Psoas muscle (tissue), 8 donors: Measurements from ENCODE around the gene SVOPL. TPM values are rescaled to one million over a fixed set of nuclear protein-coding genes. Genes with fewer than 3 reads are reported as not detected.

Experiments used
- ATAC-seq, 4 donors: fragments of 200-7000 bp; cut with Tn5 transposase; one replicate each; pipeline ENCODE4 v1.9.1; 2020; ENCODE audit warnings: moderate library complexity in 3 of 4, mild to moderate bottlenecking in 2 of 4
- DNase-seq, 2 donors: peaks; one replicate each; pipeline ENCODE4 v3.0.0-alpha.2; 2020
- H3K27ac ChIP-seq: fragments of 200-600 bp; one replicate; pipeline ENCODE4 v1.8.0; 2022
- H3K27me3 ChIP-seq, 3 donors: fragments of 200-600 bp in 1 of 3; one replicate each; pipeline versions ENCODE4 v1.6.1 to v1.8.0; 2013 to 2022; ENCODE audit warnings: low read length in 2 of 3, mild to moderate bottlenecking in 2 of 3, moderate library complexity in 1 of 3; ENCODE audit not compliant: insufficient read depth in 3 of 3
- H3K36me3 ChIP-seq, 2 donors: fragments of 200-600 bp in 1 of 2; one replicate each; pipeline versions ENCODE4 v1.6.1 to v1.8.0; 2013 to 2022; ENCODE audit warnings: low read depth in 1 of 2, mild to moderate bottlenecking in 1 of 2, moderate library complexity in 1 of 2; ENCODE audit not compliant: insufficient read depth in 1 of 2
- H3K4me1 ChIP-seq: fragments of 200-600 bp; one replicate; pipeline ENCODE4 v1.8.0; 2022
- H3K4me3 ChIP-seq: fragments of 200-600 bp; one replicate; pipeline ENCODE4 v1.8.0; 2022; ENCODE audit warnings: mild to moderate bottlenecking
- H3K9me3 ChIP-seq: fragments of 200-600 bp; one replicate; pipeline ENCODE4 v1.8.0; 2022
- WGBS, 3 donors: extraction: QIAGEN DNeasy Blood & Tissue Kit; methylation state at CpG; one replicate each; pipeline versions ENCODE4 v1.1.6 to v1.1.7; 2013; 5-methylcytosine and 5-hydroxymethylcytosine counted together
- intact Hi-C, 2 donors: fragments of 100-400 bp; cut with DNase I; formaldehyde crosslinking; loops; one replicate each; pipeline versions ENCODE4 v1.11.0 to v1.14.2; 2022
- polyA plus RNA-seq, 3 donors: library from polyadenylated mRNA; stranded (reverse); fragments of 200-250 nt; gene quantifications; one replicate each; pipeline ENCODE4 v1.2.3, GENCODE V29; 2013
- total RNA-seq, 4 donors: library from RNA; stranded (reverse); fragmentation: NEBNext Ultra II Directional in 2 of 4; extraction: Animal tissue kit (Norgen Biotek cat#: 25700) in 2 of 4; gene quantifications; one replicate each; pipeline versions ENCODE4 v1.2.1 to v1.2.4, GENCODE V29; 2021 to 2023
- TF ChIP-seq, protein P1 (sequence below): fragments of 200-600 bp; IDR thresholded peaks from one replicate; pipeline ENCODE4 v1.8.0; 2022; ENCODE audit warnings: antibody characterized with exemption
- donor health status: healthy with polysubstance abuse.
- donor health status: DM: no; HTN: no; CAD: no; lungs with moderate emphysema.
- donor health status: Bipolar disorder and iron deficiency.
- donor health status: healthy.
- donor health status: DM: yes; HTN: yes; CAD: no.
- donor health status: DM: no; HTN: no; CAD: no.
- donor health status: DM: no; HTN: no; CAD: no.
- donor health status: DM: yes; HTN: yes; CAD: no.

The SVOPL gene
- total and polyA plus RNA-seq, 7 donors, result 0.01 TPM; not detected in 6

DNA sequence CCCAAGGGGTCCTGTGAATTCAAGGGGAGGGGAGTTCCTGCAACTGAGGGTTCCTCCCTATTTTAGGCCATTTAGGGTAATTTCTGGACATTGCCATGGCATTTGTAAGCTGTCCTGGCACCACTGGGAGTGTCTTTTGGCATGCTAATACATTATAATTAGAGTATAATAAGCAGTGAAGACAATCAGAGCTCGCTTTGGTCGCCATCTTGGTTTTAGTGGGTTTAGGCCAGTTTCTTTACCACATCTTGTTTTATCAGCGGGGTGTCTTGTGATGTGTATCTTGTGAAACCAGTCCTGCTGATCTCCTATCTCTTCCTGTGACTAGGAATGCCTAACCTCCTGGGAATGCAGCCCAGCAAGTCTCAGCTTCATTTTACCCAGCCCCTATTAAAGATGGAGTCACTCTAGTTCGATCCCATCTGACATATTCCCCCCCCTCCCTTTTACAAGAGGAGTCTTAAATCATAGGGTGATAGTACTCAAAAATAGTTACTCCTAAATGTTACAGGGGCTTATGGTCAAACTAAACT lies 43.2 kb downstream of the SVOPL start:
- no peak for DNase-seq
- H3K36me3 ChIP-seq, result no peaks in the 10 kb centered on the region
- H3K9me3 ChIP-seq, result no peaks in the 10 kb centered on the region
- intact Hi-C loops, result no loop called here
- ATAC-seq, result no peak
- H3K27me3 ChIP-seq, result peaks cover 0 to 5% (median 0%) of the 10 kb centered on the region in 3 donors
- no peaks in the 10 kb centered on the region for H3K4me1 ChIP-seq
- H3K4me3 ChIP-seq, result no peak overlapping the region
- TF ChIP-seq, protein P1, sequence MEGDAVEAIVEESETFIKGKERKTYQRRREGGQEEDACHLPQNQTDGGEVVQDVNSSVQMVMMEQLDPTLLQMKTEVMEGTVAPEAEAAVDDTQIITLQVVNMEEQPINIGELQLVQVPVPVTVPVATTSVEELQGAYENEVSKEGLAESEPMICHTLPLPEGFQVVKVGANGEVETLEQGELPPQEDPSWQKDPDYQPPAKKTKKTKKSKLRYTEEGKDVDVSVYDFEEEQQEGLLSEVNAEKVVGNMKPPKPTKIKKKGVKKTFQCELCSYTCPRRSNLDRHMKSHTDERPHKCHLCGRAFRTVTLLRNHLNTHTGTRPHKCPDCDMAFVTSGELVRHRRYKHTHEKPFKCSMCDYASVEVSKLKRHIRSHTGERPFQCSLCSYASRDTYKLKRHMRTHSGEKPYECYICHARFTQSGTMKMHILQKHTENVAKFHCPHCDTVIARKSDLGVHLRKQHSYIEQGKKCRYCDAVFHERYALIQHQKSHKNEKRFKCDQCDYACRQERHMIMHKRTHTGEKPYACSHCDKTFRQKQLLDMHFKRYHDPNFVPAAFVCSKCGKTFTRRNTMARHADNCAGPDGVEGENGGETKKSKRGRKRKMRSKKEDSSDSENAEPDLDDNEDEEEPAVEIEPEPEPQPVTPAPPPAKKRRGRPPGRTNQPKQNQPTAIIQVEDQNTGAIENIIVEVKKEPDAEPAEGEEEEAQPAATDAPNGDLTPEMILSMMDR, result no peak
- no peak overlapping the region for H3K27ac ChIP-seq
- WGBS, 3 donors, result 78 to 92% (median 88%) methylated on average over 4 of the region's 4 CpGs

GRCh38 chr7:138656952-138657351 lies 44.2 kb downstream of the SVOPL start:
- intact Hi-C loops, result no loop called here
- no peaks in the 10 kb centered on the region for H3K4me1 ChIP-seq
- DNase-seq (no peak), ATAC-seq (no peak)
- no peaks in the 10 kb centered on the region for H3K36me3 ChIP-seq
- no peak overlapping the region for H3K27ac ChIP-seq
- H3K9me3 ChIP-seq, result no peaks in the 10 kb centered on the region
- peaks cover 0 to 5% (median 0%) of the 10 kb centered on the region in 3 donors for H3K27me3 ChIP-seq
- TF ChIP-seq, protein P1, result no peak
- 90% methylated on average over 2 of the region's 2 CpGs for WGBS, 3 donors
- H3K4me3 ChIP-seq, result no peak overlapping the region

DNA sequence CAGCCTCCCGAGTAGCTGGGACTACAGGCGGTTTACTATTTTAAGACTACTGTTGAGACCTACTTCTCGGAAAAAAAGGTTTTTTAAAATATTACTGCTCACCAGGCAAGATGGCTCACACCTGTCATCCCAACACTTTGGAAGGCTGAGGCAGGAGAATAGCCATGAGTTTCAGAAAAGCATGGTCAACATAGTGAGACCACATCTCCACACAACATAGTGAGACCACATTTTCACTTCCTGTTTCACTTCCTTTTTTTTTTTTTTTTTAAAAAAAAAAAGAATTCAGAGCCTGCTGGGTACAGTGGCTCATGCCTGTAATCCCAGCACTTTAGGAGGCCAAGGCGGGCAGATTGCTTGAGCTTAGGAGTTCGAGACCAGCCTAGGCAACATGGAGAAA lies 46.5 kb downstream of the SVOPL start:
- WGBS, 3 donors, result 89 to 96% (median 94%) methylated on average over 5 of the region's 5 CpGs
- Histone ChIP-seq H3K27ac (no peak overlapping the region), H3K36me3 (no peaks in the 10 kb centered on the region), H3K4me1 (no peaks in the 10 kb centered on the region), H3K9me3 (no peaks in the 10 kb centered on the region), H3K27me3 (no peaks in the 10 kb centered on the region), H3K4me3 (no peak overlapping the region)
- TF ChIP-seq, protein P1, result no peak
- DNase-seq (no peak), ATAC-seq (no peak)
- intact Hi-C loops, result no loop called here

DNA sequence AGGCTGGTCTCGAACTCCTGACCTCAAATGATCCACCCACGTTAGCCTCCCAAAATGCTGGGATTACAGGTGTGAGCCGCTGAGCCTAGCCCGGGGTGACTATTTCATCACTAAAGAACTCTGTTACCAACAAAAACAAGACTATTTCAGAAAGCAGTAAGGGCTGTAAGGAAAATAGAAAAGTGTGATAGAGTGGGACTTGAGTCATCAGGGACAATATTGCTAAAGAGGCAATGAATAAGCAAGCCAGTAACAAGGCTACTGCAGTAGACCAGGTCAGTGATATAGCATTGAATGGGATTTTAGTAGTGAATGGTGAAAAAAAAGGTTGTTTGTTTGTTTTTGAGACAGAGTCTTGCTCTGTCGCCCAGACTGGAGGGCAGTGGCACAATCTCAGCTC lies 51.7 kb downstream of the SVOPL start:
- Histone ChIP-seq H3K9me3 (no peaks in the 10 kb centered on the region), H3K27me3 (no peaks in the 10 kb centered on the region), H3K36me3 (no peaks in the 10 kb centered on the region), H3K27ac (no peak overlapping the region), H3K4me1 (no peaks in the 10 kb centered on the region), H3K4me3 (no peak overlapping the region)
- TF ChIP-seq, protein P1, result no peak
- intact Hi-C loops, result no loop called here
- no peak for DNase-seq
- WGBS, 3 donors, result 81 to 87% (median 86%) methylated on average over 5 of the region's 5 CpGs
- ATAC-seq, result no peak

DNA sequence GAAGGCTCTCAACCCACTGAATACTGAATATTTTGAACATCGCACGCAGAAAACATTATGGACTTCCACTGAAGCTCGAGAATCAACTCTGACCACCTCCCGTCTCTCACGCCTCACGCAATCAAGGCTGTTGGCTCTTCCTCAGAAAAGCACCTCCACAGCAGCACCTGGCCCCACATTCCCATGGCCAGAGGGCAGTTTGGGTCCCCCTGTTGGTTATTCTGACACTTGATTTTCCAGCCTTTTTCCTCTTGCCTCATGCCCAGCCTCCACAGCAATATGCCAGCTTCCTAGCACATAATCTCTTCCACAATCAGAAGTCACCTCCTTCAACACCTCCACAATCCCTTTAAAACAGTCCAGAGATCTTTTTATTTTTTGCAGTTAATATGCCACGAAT lies 55.9 kb downstream of the SVOPL start:
- DNase-seq (no peak), ATAC-seq (no peak)
- TF ChIP-seq, protein P1, result no peak
- 82 to 86% (median 86%) methylated on average over 7 of the region's 7 CpGs for WGBS, 3 donors
- H3K27ac ChIP-seq, result no peak overlapping the region
- H3K9me3 ChIP-seq, result no peaks in the 10 kb centered on the region
- H3K4me1 ChIP-seq, result no peaks in the 10 kb centered on the region
- H3K36me3 ChIP-seq, result no peaks in the 10 kb centered on the region
- intact Hi-C loops, result no loop called here
- no peak overlapping the region for H3K4me3 ChIP-seq
- no peaks in the 10 kb centered on the region for H3K27me3 ChIP-seq
